Pulmonary artery endothelial cell (primary cell): ENCODE results near the gene GALNT2. TPM values are rescaled to one million over a fixed set of nuclear protein-coding genes. Genes with fewer than 3 reads are reported as not detected.

Experiments used
- DNase-seq: peaks from one replicate; pipeline ENCODE4 v3.0.0-alpha.2; 2011; ENCODE audit warnings: low read depth, low spot score
- total RNA-seq: library from RNA; depleted of rRNA; stranded (reverse); fragments of >200 nt; gene quantifications from 2 replicates; pipeline ENCODE4 v1.2.3, GENCODE V29; 2014

The GALNT2 gene
- total RNA-seq, 1 donor from 2014 or later, result 90.9 TPM

DNA sequence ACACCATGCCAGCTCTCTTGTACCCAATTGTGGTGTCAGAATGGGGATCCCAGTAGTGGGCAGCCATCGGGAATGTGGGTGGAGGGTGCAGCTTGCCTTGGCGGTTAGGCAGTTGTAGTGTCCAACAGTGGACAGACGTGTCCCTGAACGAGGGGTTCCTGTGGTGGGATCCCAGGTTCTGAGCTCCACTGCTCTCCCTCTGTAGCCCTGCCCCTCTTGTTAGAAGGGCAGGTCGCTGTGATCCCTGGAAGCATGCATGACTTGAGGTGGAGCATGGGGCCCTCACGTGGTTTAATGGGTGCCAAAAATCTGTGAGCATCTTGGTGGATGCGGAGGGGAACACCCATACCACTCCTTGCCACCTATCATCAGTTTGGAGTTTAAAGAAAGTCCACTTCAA, 4.3 kb downstream of the GALNT2 start:
- DNase-seq, result no peak

GRCh38 chr1:230072296-230072695, 5.3 kb downstream of the GALNT2 start:
- DNase-seq, result no peak

DNA sequence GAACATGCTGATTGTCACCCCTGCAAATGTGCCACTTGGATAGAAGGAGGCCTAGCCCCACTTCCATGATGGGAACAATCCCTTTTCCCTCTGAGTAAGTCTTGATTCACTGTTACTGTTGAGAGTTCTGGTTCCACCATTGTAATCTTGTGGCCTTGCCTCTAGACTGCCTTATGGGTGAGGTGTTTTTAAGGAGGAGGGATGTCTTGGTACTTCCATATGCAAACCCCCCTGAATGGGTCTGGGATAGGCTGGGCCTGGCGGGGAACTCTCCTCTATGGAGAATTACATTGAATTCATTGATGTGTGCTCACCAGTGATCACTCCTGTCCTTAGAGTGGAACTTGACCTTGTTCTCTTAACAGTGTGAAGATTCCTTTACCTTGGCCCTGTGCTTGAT, 5.8 kb downstream of the GALNT2 start:
- no peak for DNase-seq

- no peak for DNase-seq
Measured at GRCh38 chr1:230073371-230074035, 6.5 kb downstream of the GALNT2 start.

DNA sequence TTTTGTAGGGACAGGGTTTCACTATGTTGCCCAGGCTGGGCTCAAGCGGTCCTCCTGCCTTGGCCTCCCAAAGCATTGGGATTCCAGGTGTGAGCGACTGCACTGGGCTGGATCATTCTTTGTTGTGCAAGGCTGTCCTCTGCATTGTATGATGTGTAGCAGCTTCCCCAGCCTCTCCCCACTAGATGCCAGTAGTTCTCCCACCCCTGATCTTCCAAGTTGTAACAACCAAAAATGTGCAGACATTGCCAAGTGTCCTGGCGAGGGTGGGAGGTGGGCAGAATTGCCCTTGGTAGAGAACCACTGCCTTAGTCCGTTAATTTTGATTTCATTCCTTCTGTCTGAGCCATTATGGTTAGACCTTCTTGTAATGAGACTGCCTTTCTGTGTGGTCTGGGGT, 7.2 kb downstream of the GALNT2 start:
- DNase-seq, result no peak

DNA sequence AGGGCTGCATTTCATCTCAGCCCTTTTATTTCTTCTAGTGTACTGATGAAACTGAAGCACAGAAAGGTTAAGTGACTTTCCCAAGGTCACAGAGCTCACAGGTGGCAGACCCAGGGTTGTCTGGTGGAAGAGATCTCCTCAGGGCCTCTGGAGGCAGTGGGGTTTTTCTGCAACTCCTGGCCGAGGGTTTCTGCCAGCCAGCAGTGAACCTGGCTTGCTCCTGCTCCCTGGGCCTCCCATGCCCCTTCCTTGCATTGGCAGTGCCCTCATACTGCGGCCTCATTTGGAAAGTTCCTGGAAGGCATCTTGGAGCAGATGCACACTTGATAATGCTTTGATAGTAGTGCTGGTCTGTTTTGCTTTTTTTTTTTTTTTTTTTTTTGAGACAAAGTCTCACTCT, 7.7 kb downstream of the GALNT2 start:
- no peak for DNase-seq

- DNase-seq, result no peak
Measured at GRCh38 chr1:230076121-230076520, 9.1 kb downstream of the GALNT2 start.

GRCh38 chr1:230077011-230077410, 10.0 kb downstream of the GALNT2 start:
- DNase-seq, result no peak

DNA sequence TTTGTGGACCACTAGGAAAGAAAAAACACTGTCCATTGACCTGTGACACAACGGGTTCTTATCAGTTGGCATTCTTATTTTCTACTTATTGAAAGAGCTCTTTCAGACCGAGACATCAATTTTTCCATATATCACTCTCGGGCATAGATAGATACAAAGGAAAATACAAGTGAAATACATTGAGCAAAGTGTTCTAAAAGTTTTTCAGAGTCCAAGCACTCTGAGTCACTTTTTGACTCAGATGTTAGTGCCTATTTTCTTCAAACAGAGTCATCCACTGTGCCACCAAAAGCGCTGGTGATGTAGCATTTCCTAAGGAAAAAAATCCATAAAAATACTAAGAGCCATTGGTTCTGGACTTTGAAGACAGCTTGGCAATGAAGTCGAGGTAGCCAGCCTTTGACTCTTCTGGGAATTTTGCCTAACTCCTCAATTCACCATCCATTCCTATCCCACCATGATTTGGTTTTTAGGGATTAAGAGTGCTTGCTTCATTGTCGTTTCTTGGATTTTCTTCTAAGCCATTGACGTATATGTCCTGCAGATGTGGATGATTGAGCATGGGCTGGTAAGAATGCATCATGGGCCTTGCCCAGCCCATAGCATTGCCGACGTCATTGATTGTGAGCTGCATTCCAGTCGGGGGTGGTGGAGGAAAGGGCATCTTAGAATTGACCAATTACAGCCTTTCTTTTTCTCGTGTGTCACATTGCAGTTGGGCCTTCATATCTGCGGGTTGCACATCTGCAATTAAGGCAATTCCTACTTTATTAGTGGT, 10.6 kb downstream of the GALNT2 start:
- no peak for DNase-seq

DNA sequence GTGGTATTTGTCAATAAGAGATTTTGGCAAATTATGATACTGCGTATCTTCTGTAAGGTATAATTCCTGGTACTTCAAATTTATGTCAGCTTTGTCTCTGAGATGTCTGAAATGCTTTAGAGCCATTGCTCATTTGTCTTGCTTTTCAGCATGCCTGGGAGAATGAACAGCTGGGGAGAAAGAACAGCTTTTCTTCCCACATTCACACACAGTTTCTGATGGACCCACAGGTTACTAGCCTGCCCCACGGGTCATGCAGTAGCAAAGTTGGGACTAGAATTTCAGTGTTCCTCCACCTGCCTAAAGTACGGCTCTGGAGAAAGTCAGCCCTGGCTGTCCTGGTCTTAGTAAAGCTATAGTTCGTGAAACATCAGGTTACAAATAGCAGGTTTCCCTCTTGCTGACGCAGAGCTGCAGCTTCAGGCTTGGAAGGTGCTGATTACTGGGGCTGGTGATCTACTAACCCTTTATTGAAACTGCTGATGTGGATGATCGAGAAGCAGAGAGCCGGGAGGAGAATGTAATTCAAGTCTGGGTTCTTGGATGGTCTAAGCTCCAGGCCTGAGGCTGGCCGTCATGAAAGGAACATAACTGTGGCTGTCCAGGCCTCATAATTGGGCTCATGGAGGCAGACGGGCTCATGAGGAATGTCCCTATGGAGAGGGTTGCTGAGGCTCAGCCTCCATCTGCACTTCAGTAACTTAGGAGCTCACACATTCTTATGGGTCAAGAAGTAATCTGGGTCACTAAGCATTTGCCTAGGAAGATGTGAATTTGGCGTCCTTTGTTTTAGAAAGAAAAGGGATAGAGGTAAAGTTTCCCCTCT, 12.4 kb downstream of the GALNT2 start:
- DNase-seq, result no peak

DNA sequence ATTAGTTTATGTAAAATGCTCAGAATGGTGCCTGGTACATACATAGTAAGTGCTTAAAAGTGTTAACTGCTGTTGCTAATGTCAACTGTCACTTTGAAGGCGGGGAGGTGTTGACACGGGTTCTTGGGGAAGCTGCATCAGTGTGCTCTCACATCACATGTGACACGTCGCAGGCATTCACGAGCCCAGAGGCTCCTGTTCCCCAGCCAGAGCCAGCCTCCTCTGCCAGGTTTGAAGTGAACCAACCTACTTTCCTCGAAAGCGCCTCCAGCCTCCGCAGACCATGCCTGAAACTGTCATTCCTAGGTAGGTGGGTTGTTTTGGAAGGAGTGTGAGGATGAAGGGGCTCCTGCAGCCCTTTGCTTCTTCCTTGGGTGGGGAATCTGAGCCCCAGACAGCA, 13.8 kb downstream of the GALNT2 start:
- no peak for DNase-seq

GRCh38 chr1:230081751-230082150, 14.7 kb downstream of the GALNT2 start:
- no peak for DNase-seq

- DNase-seq, result no peak
Measured at GRCh38 chr1:230082211-230082610, 15.2 kb downstream of the GALNT2 start.

DNA sequence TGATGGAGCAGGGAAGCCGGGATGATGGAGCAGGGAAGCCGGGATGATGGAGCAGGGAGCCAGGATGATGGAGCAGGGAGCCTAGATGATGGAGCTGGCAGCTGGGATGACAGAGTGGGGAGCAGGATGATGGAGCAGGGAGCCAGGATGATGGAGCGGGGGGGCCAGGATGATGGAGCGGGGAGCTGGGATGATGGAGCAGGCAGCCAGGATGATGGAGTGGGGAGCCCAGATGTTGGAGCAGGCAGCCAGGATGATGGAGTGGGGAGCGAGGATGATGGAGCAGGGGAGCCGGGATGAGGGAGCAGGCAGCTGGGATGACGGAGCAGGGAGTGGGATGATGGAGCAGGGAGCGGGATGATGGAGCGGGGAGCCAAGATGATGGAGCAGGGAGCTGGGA, 16.0 kb downstream of the GALNT2 start:
- no peak for DNase-seq

DNA sequence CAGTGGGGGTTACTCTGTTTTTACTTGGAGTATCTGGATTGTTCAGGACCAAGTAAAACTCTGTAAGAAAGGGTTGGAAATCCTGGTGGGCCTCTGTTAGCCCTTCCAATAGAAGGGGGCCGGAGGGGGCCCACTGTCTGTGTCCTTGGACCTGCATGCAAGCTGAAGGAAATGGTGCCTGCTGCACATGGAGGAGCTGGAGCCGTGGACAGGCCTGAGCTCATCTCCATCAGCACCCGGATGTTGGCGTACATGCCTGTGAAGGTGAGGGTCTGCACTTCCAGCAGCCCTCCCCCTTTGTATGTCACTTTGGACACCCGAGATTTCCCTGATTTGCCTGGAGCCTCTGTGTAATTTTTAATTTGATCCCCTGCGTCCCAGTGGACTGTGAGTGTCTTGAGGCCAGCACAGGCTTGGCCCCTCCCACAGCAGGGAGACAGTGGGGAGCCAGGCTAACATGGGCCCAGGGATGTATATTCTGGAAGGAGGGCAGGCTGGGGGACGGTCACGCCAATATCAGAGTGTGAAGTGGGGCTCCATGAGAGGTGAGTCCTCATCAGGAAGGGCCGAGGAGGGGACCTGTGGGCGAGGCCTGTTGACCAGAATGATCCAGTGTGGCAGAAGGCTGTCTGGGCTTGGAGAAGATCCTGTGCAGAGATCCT, 16.8 kb downstream of the GALNT2 start:
- no peak for DNase-seq

GRCh38 chr1:230084408-230085177, 17.6 kb downstream of the GALNT2 start:
- no peak for DNase-seq

DNA sequence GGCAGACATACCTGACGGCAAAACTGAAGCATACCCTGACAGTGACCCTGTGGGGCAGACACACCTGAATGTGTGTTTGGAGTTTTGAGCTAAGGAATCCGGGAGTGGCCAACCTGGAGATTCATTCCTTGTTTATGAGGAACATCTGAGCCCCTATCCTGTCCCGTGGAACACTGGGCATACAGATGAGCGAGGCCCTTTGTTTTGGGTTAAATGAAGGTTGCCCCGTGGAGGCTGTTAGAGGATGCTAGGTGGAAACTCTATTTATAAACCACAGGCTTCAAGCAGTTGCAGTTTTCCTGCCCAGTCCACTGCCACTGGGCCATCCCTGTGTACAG, 18.1 kb downstream of the GALNT2 start:
- DNase-seq, result no peak

GRCh38 chr1:230086151-230086550, 19.1 kb downstream of the GALNT2 start:
- no peak for DNase-seq

DNA sequence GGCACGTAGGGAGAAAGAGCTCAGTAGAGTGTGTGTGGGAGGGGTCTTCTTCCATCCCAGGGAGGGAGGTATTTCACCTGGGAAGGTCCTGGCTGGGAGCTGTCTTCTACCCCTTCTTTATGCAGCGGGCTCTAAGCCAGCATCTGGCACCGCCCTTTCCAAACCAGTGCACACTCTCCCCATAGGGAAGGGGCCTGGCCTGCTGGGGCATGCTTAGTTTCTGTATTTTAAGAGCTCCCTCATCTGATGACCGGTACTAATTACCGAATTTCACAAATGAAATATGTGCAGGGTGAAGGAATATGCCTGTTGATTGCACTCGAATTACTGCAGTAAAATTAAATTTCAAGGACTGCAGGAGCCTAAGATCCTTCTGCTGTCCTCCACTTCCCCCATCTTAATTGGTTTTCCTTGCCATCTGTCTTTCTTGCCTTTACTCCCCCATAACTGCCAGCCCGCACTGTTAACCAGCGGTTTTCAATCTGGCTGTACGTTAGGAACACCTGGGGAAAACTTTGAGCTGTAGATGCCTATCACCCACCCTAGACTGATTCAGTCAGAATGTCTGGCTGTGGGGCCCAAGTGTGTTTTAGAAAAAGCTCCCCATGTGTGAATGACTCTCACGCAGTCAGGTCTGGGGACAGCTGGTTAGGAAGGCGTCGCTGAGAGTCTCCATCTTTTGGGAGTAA, 20.1 kb downstream of the GALNT2 start:
- no peak for DNase-seq

DNA sequence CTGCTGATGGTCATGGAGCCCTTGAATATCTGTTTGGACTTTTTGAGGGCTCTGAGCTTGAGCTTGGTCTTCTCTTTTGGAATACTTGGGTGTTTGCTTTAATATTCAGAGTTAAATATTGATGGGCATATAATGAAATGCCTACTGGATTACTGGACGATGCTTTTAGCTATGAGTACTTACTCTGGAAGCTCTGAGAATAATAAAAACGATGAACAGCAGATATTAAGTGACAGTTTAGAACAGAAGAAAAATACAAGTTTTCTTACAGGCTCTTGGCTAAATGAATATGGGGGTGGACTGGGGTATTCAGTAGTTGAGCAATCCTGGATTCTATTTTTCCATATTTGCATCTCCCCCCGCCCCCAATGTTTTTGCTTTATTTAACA, 20.7 kb downstream of the GALNT2 start:
- no peak for DNase-seq
